Measurements from ENCODE around the gene SF3B3. TPM values are rescaled to one million over a fixed set of nuclear protein-coding genes. Genes with fewer than 3 reads are reported as not detected.

SF3B3 gene
- total RNA-seq, 1 donor from 2014 or later, result 463 TPM

DNA sequence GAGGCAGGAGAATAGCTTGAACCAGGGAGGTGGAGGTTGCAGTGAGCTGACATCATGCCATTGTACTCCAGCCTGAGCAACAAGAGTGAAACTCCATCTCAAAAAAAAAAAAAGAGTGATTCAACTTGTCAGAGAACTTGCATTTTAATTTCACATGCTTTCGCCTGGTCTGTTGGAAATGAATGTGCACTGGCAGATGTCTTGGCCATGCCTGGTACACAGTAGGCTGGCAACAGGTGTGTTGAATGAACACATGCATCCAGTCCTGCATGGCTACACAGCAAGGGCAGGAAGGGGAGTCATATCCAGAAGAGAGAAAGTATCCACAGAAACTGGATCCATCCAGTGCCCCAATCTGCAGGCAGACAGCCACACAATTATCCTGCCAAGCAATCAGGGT is 11.8 kb upstream of the SF3B3 start:
- H3K36me3 Mint-ChIP-seq (ENCODE audit: low read depth), result peaks cover 73% of the 10 kb centered on the region
- ChIA-PET POLR2A (no interaction called here), CTCF (no interaction called here)
- no peaks in the 10 kb centered on the region for H3K9me3 Mint-ChIP-seq
- intact Hi-C loops (cut with micrococcal nuclease), result no loop called here
- H3K27ac Mint-ChIP-seq, result no peak overlapping the region
- no peaks in the 10 kb centered on the region for H3K27me3 Mint-ChIP-seq
- H3K4me1 Mint-ChIP-seq, result peaks cover 8% of the 10 kb centered on the region
- DNase-seq (no peak), ATAC-seq (ENCODE audit: low read depth) (no peak)
- TF ChIP-seq, protein P1, sequence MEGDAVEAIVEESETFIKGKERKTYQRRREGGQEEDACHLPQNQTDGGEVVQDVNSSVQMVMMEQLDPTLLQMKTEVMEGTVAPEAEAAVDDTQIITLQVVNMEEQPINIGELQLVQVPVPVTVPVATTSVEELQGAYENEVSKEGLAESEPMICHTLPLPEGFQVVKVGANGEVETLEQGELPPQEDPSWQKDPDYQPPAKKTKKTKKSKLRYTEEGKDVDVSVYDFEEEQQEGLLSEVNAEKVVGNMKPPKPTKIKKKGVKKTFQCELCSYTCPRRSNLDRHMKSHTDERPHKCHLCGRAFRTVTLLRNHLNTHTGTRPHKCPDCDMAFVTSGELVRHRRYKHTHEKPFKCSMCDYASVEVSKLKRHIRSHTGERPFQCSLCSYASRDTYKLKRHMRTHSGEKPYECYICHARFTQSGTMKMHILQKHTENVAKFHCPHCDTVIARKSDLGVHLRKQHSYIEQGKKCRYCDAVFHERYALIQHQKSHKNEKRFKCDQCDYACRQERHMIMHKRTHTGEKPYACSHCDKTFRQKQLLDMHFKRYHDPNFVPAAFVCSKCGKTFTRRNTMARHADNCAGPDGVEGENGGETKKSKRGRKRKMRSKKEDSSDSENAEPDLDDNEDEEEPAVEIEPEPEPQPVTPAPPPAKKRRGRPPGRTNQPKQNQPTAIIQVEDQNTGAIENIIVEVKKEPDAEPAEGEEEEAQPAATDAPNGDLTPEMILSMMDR (IDR thresholded peaks at IDR 0.05), result no peak
- H3K4me3 Mint-ChIP-seq, result no peak overlapping the region

DNA sequence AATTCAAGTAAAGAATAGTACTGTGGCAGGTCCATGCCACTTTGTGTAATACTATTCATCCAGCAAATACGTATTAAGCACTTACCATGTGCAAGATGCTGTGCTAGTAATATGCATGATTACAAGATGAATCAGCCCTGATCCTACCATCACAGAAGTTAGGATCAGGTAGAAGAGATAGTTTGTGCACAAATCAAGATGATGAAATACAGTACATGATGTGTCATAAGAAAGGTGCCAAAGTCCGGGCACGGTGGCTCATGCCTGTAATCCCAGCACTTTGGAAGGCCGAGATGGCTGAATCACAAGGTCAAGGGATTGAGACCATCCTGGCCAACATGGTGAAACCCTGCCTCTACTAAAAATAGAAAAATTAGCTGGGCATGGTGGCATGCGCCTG is 11.2 kb upstream of the SF3B3 start:
- POLR2A ChIA-PET, result no interaction called here
- DNase-seq (no peak), ATAC-seq (ENCODE audit: low read depth) (no peak)
- H3K27ac Mint-ChIP-seq, result no peak overlapping the region
- H3K27me3 Mint-ChIP-seq, result no peaks in the 10 kb centered on the region
- no peak overlapping the region for H3K4me3 Mint-ChIP-seq
- TF ChIP-seq, protein P1 (IDR thresholded peaks at IDR 0.05), result no peak
- no peaks in the 10 kb centered on the region for H3K9me3 Mint-ChIP-seq
- intact Hi-C loops (cut with micrococcal nuclease), result no loop called here
- CTCF ChIA-PET, result no interaction called here
- H3K4me1 Mint-ChIP-seq, result peaks cover 8% of the 10 kb centered on the region
- peaks cover 73% of the 10 kb centered on the region for H3K36me3 Mint-ChIP-seq (ENCODE audit: low read depth)

DNA sequence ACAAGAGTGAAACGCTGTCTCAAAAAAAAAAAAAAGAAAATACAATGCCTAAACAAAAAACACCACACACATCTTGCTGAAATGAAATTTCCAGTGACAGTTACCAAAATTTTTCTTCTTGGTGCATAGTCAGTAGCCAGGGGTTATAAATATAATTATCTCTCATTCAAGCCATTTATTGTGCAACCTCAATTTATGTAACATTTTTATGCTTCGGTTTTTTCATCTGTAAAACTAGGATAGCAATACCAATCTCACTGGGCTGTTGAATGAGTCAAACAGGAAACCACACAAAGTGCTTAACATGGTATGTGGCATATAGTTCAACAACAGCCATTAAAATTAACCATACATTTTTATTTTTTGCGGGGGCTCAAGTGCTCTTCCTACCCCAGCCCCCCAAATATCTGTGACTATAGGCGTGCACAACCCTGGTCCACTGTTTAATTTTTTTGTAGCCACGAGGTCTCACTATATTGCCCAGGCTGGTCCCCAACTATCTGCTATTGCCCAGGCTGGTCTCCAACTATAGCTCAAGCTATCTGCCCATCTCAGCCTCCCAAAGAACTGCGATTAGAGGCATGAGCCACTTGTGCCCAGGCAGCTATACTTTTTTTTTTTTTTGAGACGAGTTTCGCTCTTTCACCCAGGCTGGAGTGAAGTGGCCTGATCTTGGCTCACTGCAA is 2.9 kb upstream of the SF3B3 start:
- Mint-ChIP-seq H3K36me3 (ENCODE audit: low read depth) (peaks cover 36% of the 10 kb centered on the region), H3K27me3 (no peaks in the 10 kb centered on the region), H3K4me1 (peaks cover 37% of the 10 kb centered on the region), H3K9me3 (no peaks in the 10 kb centered on the region), H3K4me3 (peak overlapping the region; percentile 46), H3K27ac (no peak overlapping the region)
- ATAC-seq (ENCODE audit: low read depth), result no peak
- DNase-seq, result no peak
- POLR2A ChIA-PET, result interaction anchor here (0.6 kb wide), 2 partner anchors 41 to 135 kb away, joined by 4 to 8 read pairs; no protein-coding TSS in a partner anchor
- TF ChIP-seq, protein P1 (IDR thresholded peaks at IDR 0.05), result no peak
- CTCF ChIA-PET, result interaction anchor here (1.6 kb wide), 1 partner anchor 140 kb away, joined by 3 read pairs; no protein-coding TSS in a partner anchor
- intact Hi-C loops (cut with micrococcal nuclease), result loop anchor here (5.0 to 10.0 kb wide), 2 partner anchors 767 to 1206 kb away; partner anchors contain the start of genes CMTR2 and VPS4A

DNA sequence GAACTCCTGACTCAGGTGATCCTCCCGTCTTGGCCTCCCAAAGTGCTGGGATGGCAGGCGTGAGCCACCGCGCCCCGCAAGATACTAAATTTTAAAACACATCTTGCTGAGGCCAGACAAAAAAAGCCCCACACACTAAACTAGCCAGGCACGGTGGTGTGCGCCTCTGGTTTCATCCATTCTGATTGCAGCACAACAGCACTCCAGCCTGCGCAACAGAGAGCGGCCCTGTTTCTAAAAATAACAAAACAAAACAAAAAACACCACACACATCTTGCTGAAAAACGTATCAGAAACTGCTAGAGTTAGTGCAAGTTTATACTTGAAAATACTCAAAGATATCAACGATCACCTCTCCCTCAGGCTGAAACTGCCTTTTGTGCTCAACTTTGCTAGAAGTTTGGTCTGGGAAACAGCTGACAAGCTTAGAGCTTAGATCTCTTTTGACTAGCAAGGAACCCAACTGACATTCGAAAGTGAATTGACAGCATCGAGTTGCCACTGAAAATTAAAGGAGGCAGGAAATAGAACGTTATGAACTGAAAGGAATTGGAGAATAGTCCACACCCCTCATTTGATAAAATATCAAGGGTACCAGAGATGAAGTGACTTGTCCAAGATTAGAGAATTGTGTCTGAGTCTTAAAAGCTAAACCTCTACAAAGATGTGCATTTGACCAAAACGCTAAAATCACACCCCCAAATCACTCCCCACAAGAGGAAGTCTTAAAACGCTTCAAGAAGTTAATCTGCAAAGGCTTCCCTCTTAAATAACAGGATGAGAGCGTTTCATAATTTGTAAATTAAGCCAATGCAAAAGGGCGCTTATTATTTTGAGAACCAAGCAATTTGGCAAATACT is 1.2 kb upstream of the SF3B3 start:
- TF ChIP-seq, protein P1 (IDR thresholded peaks at IDR 0.05), result no peak
- DNase-seq (no peak), ATAC-seq (ENCODE audit: low read depth) (no peak)
- peaks cover 52% of the 10 kb centered on the region for H3K4me1 Mint-ChIP-seq
- H3K27ac Mint-ChIP-seq, result peak overlapping the region; percentile 99
- H3K4me3 Mint-ChIP-seq, result peak overlapping the region; percentile 99
- no peaks in the 10 kb centered on the region for H3K9me3 Mint-ChIP-seq
- ChIA-PET POLR2A (interaction anchor here (0.5 to 3.5 kb wide), 18 partner anchors 8 to 959 kb away, joined by 3 to 26 read pairs (median 4); partner anchors contain the start of genes AARS1, DDX19A and ST3GAL2), CTCF (interaction anchor here (1.1 to 1.6 kb wide), 4 partner anchors 93 to 153 kb away, joined by 3 to 4 read pairs (median 3); no protein-coding TSS in a partner anchor)
- peaks cover 40% of the 10 kb centered on the region for H3K36me3 Mint-ChIP-seq (ENCODE audit: low read depth)
- intact Hi-C loops (cut with micrococcal nuclease), result loop anchor here (1.0 to 10.0 kb wide), 10 partner anchors 68 to 1208 kb away; partner anchors contain the start of genes AARS1, CMTR2, DDX19A and EXOSC6
- H3K27me3 Mint-ChIP-seq, result no peaks in the 10 kb centered on the region

Measured in activated B cell treated with CpG ODN at 0.5 μM for 24 hours (primary cell).